HG02852 (cell line): ENCODE data around the gene PRDX3.
A peak's percentile ranks its signal among the peaks of the same experiment; 100 is the strongest.

ENCODE experiments used
- ATAC-seq: cut with Tn5 transposase; IDR thresholded peaks from one replicate; pipeline ENCODE4 v1.9.1; 2021; ENCODE audit warnings: mild to moderate bottlenecking, moderate library complexity; ENCODE audit not compliant: unreplicated experiment

PRDX3 gene

DNA sequence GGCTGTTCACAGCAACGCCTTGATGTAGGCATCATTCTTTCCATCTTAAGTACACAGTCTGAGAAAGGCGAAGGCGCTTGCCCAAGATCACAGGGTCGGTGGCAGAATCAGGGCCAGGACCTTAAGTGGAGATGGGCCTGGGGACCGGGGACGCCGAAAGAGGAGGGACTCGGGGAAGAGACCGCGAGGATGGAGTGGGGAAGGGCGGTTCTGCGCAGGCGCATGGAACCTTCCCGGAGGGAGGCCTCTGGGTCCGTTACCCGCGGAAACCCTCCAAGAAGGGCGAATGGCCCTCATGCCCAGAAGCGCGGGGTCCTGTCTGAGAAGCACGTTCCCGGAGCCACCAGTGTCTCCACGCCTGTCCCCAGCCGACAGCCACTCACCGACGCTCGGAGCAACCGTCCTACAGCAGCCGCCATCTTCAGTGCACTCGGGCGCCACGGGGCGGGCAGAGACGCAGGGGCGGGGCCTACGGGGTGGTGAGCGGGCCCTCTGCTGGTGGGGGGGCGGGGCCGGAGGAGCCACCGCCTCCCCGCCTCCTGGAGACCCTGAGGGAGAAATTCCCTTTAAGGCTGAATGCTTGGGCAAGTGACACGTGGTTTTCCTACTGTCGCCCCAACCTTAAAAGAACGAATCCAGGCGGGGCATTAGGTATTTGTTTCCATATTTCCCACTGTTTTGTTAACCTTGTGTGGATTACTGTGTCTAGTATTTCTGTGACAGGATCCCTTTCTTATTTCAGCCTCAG, at the start of gene PRDX3:
PRDX3 (minus strand) TSS at position 441 of the 748 bp plus-strand sequence; CDS start at position 419, 22 bp downstream.
- ATAC-seq: peak; percentile 86

DNA sequence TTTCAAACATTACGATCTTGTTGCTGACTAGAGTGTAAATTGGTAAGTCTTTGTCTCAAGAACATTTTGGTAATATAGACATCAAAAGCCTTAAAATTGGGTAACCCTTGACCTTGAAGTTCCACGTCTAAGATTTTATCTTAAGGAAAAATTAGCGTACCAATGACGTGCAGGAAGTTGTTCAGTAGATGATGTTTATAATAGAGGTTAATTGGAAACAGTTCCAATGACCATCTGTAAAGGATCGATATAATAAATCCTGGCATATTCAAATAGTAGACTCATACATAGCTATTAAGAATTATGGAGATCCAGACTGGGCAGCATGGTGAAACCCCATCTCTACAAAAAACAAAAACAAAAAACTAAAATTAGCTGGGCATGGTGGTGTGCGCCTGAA, 49.2 kb upstream of the PRDX3 start:
- ATAC-seq: no peak

DNA sequence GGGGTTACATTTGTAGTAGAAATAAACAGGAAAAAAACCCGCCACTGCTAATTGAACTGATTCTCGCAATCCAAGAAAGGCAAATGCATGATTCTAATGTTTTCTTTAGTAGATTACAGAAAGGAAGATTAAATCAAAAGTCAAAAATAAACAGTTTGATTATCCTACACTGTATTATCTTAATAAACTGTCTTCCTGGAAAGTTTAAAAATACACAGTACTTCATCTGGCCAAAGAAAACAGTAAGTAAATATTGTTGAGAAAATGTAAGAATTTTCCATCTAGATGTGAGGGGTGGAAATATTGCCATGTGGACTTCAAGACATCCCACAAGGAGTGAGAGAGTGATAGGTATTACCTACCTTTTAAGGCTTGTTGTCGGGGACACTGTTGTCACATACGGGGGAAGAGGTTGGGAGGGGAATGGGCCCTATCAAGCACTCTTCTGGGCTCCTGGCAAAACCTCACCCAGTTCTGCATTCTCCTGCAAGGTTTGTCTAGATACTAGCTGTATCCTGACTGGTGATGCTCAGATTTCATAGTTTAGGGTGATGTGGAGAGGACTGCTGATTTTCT, 46.6 kb upstream of the PRDX3 start:
- no peak for ATAC-seq

DNA sequence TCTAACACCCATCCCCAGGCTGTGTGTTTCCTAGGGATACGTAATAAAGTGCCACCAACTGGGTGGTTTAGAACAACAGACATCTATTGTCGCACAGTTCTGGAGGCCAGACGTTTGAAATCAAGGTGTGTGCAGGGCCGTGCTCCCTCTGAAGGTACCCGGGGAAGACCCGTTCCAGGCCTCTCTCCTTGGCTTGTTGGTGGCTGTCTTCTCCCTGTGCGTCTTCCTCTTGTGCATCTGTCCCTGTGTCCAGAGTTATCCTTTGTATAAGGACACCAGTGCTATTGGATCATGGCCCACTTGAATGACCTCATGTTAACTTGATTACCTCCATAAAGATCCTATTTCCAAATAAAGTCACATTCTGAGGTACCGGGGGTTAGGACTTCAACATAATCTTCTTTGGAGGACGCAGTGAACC, 44.4 kb upstream of the PRDX3 start:
- ATAC-seq: no peak

DNA sequence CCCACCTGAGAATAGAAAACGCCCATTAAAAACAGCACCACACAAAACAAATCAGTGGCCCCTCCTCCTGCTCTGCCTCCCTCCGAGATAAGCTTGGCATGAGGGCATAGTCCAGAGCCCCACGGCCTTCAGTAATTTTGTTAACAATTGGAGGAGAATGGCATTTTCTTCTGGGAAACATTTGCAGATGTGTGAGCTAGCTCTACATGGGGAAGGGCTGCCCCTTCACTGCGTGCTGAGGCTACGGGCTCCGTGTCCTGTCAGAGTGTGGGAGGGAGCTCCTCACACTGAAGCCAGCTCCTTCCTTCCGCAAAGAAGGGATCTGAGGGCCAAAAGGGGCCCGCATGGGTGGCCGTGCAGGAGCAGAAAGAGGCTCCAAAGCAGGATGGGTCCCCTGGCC, 43.9 kb upstream of the PRDX3 start:
- ATAC-seq: no peak

DNA sequence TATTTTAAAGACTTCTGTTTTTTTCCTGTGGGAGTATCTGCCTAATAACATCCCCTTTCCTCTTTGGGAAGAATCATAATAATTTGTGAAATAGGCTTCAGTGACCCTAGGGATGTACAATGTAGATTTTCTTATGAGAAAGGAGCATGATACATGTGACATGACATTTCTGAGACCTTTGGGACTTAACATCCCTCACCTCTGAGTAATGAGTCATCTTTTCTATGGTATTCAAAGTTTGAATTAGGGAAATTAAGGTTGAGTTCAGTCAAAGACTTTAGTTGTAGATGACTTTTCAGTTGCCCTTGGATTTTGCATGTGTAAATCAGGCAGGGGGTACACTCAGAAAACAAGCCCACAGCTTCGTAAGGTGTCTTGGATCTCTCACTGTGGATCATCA, 43.1 kb upstream of the PRDX3 start:
- no peak for ATAC-seq

DNA sequence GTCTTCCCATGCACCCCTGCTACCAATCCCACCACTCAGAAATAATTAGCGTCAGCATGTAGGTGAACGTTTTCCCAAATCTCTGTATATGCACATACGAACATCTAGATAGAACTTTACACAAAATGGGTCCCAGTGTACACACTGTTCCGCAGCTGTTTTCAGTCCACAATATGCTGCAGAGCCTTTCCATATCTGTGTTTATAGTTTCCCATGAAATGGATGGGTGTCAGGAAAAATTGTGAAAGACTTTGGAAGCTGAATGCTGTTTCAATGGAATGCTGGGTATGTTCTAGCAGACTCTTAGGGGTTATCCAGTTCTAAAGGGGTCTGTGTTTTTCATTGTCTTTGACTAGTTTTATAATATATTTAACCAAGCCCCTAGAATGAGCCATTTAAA, 42.6 kb upstream of the PRDX3 start:
- ATAC-seq: no peak

DNA sequence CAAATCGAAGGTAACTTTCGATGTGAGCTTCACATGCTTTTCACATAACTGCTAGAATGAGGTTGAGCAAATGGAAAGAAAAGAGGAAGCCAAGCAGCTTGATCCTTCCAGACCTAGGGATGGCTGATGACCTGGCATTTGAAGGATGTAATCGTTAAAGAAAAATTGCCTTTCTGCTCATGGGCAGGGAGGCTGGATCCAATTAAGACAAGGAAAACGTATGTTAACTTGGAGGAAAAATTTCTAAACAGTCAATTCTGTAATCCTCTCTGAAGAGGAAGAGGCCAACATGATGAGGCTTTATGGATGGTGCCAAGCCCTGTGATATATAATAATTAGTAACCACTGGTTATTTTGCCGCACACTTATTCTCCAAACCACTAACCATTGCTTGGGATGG, 41.3 kb upstream of the PRDX3 start:
- no peak for ATAC-seq

DNA sequence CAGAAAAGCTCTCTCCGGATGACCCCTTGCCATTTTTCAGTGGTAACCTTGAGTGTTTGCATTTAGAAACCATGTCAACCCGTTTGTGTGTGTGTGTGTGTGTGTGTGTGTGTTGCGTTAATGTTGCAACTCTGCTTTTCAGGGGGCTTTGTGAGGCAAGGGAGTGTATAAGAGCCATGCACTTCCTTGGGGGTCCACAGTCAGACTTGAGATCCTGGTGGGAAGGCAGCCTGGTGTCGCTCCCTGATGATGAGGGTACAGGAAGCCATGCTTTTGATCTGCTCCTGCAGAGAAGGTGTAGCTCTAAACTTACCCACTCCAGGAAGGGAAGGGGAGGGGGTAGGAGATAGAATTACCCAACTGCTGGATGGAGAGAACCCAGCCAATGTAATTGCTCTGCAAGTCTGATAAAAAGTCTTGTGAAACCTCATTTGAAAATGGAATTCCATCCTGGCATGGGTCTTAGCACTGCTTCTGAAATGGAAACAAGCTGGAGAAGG, 39.4 kb upstream of the PRDX3 start:
- ATAC-seq: no peak

DNA sequence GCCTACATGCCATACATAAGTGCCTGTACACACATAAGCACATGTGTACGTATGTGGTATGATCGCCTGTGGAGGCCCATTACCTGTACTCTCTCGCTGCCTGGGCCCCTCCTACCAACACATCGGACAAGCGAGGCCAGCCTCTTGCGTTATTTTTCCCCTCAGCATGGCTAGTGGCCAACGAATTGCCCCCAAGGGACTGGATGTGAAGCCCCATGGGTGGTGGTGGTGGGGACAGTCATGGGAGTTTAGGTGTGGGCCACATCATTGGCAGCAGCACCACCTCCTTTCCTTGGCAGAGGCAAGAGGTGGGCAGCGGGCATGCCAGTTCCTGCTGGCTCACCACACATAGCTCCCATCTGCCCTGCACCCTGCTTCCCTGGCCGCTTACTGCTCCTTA, 38.8 kb upstream of the PRDX3 start:
- no peak for ATAC-seq

DNA sequence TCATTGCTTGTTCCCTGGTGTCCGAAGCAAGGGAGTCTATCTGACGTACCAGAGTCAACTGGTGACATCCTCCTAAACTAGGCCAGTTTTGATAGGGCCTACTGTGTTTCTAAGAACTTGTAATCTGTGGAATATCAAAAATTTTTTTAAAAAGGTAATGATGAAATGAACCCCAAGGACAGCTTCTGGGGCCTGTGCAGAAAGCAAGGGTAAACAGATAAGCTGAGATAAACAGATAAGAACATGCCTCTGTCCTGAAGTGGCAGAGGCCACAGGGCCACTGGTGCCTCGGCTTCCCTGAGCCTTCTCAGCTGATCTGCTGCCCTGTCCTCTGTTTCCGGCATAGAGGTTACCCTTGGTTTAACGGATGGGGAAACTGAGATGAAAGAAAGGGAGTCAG, 37.5 kb upstream of the PRDX3 start:
- no peak for ATAC-seq

DNA sequence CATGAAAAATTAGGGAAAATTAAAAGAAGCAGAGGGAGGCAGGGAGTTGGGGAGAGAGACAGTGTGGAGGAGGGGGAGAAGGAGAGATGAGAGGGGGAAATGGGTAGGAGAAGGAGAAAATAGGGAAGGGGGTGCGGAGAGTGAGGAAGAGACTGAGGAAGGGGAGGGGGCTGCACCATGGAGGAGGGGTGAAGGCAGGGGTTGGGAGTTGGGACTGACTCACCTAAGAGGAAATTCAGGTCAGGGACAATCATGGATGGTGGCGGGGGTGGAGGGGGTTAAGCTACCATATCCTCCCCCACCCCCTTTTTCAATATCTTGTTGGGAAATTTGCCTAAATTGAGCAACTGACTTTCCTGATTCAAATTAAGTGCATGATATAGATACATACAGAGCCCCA, 36.8 kb upstream of the PRDX3 start:
- ATAC-seq: no peak

DNA sequence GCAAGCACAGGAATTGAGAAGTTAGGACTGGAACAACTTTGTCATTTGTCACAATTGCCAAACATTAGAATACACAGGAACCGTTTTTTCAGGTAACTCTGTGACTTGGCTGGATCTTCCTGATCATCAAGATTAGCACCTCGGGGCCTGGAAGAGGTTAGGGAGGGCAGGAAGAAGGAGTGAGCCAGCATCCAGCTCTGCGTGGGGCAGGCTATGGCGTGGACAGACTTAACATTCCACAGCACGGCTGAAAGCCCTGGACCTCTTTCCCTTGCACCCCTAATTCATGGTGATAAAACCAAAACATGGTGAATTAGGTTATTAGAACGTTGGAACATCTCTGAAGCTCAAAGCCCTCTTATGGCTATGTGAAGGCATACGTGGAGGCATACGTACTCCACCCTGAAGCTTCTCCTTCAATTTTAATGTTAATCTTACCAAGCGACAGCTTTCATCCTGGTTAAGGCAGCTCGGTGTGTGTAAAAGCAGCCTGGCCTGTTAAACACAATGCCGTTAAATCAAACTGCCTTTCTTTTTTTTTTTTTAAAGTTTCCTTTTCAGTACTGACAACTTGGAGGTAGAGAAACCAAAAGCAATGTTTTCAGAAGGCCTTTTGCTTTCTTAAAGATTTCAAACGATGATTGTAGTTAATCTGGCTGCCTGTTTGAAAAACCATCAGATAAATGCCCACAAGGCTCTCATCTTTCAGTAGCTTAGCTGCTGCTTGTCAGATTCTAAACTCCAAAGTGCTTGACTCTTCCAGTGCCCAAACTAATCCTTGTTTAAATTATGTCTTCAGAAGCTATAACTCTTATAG, 33.2 kb upstream of the PRDX3 start:
- no peak for ATAC-seq

DNA sequence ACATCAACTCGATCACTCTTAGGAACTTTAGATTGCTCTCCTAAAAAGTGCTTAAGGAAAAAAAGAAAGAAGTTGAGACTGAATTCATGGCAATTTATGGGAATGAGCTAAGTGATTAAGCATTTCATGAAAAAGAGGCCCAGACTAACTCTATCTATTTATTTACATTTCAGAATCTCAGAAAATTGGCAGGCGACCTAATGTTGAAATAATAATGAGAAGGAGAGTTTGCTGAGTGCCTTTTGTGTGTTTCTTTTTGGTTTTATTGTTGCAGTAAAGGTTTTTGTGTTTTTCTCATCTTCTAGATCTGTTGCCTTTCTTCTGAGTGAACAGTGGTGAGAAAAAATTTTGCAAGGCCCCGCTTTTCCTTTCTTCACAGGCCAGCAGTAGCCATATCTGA, 32.6 kb upstream of the PRDX3 start:
- no peak for ATAC-seq

DNA sequence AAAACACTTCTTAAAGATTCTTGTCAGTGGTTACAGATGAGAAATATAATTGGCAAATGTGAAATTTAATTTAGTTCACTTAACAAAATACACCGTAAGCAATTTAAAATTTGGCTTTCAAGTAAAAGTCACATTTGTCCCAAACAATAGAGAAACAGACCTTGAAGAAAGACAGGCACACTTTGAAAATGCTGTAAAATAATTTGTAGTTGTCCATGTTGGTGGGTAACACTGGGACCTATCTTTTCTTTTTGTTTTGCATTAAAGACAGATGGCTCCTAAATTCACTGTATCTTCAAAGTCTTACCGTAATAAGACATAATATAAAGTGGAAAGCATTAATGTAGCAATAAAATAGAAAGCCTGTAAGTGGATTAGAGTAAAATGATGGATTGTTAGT, 32.0 kb upstream of the PRDX3 start:
- no peak for ATAC-seq

DNA sequence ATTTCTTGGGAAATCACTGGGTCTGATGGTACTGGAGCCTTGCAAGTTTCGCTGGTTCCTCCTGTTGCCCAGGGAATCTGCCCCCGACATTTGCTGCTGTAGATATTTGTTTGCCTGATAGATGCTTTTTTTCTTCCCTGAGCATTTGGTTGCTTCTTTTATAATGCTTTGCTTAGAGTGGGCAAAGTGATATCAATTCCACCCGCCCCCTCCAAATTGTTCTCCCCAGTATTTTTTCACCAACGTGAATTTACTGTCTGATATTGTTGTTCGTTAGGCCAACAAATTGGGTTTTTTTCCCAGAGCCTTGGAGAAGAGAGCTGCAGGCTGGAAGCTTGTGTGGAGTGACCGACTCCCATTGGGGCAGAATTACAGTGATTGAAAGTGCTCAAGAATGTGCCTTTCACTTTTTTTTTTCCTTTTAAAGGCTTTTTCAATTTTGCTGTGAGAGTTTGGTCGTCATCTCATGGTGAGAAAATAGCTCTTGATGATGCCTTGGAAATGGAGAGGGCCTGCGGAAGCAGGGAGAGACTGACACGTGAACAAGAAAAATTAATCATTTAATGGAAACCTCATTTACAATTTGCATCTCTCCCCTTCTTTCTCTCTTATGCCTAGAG, 31.2 kb upstream of the PRDX3 start:
- no peak for ATAC-seq

DNA sequence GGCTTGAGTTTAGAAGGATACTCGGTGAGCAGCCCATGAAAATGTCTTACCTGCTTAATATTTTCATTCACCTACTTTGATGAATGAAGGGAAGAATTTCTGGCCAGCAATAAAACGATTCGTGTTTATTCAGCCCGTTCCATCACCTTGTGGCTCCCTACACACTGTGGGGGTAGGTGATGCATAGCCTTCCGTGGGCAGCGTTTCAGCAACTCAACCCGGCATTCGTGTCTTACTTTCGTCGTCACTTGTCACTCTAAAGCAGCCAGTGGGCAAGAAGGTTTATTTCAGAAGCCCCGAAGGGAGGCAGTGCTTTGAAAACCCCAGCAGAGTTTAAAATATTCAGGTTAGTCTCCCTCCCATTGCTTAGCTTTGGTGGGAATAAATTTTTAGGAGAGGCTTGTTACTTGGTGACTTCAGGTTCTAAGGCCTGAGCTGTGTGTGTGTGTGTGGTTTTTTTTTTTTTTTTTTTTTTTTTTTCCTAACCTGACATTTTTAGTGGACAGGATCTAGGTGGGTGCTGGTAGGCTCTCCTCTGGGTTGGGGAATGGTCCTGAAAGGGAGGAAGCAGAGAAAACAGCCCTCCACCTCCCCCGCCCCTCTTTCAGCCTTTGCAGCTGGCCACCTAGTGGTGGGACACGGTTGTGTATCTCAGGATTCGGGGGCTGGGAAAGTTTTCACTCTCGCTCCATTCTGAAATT, 30.6 kb upstream of the PRDX3 start:
- no peak for ATAC-seq

DNA sequence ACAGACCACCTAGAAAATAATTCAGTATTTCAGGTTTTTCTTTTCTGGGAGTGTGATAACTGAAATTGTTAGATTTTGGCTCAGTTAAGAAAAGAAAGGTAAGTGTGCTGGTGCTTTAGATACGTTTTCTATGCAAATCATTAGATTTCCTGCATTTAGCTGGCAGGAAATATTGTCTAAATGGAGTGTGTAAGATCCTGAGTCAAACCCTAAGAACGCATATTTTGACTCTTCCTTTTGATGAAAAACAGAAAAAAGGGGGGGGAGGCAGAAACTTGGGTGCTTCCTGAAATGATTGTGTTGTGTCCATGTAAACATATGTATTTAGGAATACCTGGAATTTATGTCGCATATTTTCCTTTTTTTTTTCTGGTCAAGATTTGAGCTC, 29.9 kb upstream of the PRDX3 start:
- no peak for ATAC-seq

DNA sequence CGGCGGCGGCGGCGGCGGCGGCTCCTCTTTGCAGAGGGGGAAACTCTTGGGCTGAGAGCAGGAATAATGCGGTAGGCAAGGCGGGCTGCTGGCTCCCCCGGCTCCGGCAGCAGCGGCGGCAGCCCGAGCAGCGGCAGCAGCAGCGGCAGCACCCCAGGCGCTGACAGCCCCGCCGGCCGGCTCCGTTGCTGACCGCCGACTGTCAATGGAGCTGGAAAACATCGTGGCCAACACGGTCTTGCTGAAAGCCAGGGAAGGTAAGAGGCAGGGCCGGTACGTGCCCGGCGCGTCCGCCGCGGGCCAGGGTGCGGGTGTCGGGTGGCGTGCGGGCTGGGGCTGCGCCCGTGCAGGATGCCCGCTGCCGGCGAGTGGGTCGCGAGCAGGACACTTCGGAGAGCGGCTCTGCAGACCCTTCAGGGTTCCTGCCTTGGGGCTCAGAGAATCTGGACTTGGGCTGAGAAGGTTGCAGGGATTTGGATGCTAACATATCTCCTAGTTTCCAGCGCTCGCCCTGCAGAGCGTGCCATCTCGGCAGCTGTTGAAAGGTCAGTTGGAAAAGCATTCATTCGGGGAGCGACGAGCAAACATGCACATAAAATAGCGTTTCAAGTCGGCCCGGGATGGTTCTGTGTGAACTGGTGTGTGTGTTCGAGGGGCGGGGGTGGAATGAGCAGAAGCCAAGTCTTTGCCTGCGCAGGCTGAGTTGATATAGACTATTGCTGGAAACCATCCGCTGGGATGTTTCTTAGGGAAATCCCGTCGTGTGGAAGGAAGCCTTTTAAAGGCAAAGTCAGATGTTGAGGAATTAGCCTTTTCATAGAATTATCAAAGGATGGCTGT, 29.3 kb upstream of the PRDX3 start:
- ATAC-seq: peak; percentile 3

DNA sequence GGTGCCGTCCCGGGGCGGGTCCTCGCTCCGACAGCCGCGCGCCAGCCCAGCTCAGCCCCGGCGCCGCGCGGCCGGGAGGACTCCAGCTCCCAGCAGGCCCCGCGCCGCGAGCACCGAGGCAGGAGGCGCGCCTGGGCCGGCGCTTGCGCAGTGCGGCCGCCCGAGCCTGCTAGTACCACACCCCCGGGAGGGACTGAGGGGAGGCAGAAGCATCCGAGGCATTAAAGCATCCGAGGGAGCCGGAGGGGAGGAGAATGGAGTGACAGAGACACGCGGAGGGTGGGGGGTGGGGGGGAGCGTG, 28.7 kb upstream of the PRDX3 start, which contains the start of gene GRK5:
GRK5 (plus strand) TSS at position 206 of the 301 bp plus-strand sequence. CDS start 347 bp downstream, outside the sequence.
- peak; percentile 69 for ATAC-seq
